ENCODE data around the gene HPSE2.

GRCh38 chr10:99041468-99041867 lies 194.2 kb downstream of the HPSE2 start:
- no peak for TF ChIP-seq CTCF (IDR thresholded peaks at IDR 0.05)
- no peak for TF ChIP-seq POLR2A (IDR thresholded peaks at IDR 0.05)
- no peak for TF ChIP-seq POLR2AphosphoS5 (IDR thresholded peaks at IDR 0.05)
